HTERT RPE-1 (cell line): Measurements from ENCODE around the gene STATH.
"Not testable (repeated sequence)": the region's sequence is repeated elsewhere in the genome, so short reads cannot be mapped to it uniquely, and the experiment has no call there.

Experiments
- in situ Hi-C: fragments of 300-500 bp; cut with MboI; formaldehyde crosslinking; loops from 4 replicates; pipeline ENCODE4 v1.14.3; 2020; ENCODE audit warnings: low sequenced_read_pairs

Gene STATH, protein sequence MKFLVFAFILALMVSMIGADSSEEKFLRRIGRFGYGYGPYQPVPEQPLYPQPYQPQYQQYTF

DNA sequence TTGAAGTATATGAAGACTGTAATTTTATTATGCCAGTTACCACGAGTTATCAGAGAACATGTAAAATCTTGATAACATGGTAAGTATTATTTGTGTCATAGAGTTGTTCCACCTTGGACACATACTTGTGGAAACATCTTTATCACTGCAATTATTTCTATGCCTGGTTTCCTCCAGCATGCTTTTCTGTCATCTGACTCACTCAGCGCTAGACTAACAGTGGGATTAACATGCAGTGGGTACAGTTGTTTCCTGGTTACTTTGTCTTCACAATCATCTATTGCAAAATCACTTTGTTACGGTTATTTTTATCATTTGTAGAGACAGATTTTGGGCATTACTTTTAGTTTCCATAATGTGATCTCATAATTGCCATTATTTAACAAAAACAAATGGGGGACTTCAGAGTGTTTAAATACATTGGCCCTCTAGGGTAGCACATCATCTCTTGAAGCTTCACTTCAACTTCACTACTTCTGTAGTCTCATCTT, at the start of gene STATH:
TSS of gene STATH (plus strand) at position 441 of the 491 bp plus-strand sequence. CDS start 2,472 bp downstream, outside the sequence.
- in situ Hi-C loops, result no loop called here

DNA sequence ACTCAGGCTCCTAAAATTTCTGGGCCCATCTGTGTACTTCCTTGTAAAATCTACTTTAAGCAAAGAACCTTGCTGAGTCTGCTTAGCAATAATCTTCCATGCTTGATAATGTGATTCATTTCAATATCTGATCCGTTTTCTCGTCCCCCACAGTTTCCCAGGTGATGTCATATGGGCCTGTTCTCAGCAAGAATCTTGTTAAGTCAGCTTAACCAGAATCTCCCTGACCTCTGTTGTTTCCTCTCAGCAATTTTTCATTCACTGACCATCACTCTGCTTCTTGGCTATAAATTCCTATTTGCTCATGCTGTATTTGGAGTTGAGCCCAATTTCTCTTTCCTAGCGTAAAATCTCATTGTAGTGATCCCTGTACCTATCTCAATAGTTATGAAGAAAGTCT, 44.2 kb upstream of the STATH start:
- in situ Hi-C loops, result no loop called here

DNA sequence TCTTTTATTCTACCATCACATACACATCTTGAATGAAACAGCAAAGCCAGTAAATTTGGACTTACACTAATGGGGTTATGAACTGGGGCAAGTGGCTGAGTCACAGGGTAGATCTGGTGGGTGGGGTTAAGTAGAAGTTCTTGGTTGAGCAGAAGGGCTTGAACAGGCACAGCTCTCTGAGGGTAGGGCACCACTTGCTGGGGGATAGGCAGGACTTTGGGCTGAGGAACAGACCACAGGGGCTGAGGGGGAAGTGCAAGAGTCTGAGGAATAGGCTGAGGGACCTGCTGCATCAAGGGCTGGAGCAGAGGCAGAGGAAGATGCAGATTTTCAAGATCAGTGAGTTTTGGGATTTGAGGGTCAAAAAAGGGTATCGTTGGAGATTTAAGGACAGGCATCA, 38.6 kb upstream of the STATH start:
- in situ Hi-C loops, result no loop called here

DNA sequence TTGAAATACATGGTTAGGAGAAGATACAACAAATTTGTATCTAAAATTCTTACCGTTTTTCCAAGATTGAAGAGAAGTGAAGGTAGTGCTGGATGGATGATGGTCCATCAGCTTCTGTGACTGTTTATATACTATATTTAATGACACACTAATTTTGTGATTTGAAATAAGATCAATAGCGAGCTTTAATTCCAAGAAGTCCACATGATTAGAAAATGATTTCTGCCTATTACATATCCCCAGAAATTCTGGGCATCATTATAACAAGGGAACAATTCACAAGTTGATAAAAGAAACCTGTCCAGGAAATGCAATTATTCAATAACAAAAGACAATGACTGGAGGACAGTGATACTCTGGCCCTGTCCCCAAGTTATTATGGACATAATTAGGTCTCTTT, 30.1 kb upstream of the STATH start, which contains the start of gene CSN2:
TSS of gene CSN2 (minus strand) at position 101 of the 400 bp plus-strand sequence. CDS start 4,733 bp downstream, outside the sequence.
- in situ Hi-C loops, result no loop called here

DNA sequence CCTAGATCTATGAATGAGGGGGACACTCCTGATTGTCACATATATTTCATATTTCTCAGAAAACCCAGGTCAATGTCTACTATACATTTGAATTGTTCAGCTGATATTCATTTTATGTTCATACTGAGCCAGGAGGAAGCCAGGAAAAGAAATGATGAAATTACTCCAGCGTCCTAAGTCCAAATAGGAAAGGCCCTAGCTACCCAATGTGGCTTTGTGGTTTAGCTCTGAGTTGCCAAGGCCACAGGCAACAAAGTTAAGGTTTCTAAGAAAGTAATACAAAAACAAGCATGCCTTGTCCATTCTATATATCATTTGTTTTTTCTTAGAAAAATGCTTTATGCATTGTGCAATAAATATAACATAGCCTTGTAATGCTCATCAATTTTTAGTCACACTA, 25.7 kb upstream of the STATH start:
- in situ Hi-C loops, result no loop called here

DNA sequence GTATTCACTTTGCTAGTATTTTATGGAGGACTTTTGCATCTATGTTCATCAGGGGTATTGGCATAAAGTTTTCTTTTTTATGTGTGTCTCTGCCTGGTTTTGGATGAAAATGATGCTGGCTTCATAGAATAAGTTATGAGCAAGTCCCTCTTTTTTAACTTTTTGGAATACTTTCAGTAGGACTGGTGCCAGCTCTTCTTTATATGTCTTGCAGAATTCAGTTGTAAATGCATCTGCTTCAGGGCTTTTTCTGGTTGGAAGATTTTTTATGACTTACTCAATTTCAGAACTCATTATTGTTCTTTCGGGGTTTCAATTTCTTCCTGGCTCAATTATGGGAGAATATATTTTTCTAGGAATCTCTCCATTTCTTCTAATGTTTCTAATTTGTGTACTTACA, 21.1 kb upstream of the STATH start:
- in situ Hi-C loops, result no loop called here

DNA sequence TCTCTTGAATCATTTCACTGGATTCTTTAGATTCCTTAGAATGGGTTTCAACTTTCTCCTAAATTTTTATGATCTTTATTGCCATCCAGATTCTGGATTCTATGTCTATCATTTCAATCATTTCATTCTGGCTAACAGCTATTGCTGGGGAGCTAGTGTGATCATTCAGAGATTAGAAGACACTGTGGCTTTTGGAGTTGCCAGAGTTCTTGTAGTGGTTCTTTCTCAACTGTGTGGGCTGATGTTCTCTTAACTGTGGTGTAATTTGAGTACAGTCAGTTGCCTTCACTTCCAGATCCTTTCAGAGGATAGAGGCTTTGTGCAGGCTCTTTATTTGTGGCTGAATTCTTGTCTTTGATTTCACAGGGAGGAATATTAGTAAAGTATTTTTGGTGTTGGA, 18.2 kb upstream of the STATH start:
- in situ Hi-C loops, result no loop called here

DNA sequence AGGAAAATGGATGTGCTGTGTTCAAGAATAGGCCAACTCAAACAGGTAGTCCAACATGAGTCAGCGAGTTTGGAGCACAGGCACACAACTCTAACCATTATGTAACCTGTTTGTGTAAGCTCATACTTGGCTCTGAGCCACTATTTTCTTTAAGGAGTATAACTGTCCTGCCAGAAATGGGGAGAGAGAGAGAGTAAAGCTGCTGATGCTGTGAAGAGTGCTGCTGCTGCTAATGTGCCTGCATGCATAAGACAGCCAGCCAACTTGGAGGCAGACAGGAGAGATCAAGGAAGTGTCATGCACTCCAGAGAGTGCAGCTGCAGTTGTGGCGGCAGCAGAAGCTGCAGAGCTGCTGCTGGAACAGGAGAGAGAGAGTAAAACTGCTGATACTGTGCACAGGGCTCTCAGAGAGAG, 11.7 kb upstream of the STATH start:
- in situ Hi-C loops, result no loop called here

DNA sequence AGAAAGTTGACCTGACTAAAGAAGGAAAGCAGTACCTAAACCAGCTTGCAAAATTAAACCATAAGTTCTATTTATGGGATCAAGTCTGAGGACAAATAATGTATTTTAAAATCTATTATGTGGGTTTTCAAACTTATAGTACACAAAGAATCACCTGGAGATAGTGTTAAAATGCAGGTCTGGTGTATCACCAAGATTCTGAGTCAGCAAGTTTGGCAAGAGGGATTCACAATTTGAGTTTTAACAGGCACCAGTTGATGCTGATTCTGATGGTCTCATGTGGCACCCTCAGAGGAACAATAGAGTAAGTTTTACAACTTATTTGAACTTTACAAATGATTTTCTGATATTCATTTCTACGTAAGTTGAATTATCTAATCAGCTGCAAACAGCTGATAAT, 9.1 kb upstream of the STATH start:
- in situ Hi-C loops, result no loop called here

DNA sequence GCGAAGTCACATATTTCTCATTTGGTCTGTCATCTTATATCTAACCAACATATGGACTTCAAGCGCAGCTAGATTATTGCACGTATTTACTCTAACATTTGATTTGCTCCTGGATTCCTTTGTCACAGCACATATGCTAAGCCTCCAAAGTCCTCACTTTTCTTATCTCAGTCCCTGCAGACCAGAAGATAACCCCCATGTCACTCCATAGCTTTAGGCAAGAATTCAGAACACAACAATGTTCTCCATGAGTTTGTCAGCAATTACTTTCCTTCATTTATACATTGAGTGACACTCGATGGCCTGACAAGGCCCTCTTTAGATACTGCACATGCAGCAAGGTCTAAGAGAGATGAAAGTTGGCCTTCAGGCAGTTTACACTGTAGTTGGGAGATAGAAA, 4.8 kb upstream of the STATH start:
- in situ Hi-C loops, result no loop called here

DNA sequence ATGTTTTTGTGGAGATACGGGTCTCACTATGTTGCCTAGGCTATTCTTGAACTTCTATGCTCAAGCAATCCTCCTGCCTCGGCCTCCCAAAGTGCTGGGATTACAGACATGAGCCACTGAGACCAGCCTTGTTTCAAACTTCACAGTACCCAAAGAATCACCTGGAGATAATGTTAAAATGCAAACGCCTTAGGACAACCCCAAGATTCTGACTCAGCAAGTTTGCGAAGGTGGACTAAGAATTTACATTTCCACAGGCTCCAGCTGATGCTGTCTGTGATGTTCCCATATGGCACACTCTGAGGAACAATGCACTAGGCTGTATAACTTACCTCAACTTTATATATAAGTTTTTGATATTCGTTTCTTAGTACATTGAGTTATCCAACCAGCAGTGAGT, 984 bp upstream of the STATH start:
- in situ Hi-C loops, result no loop called here

DNA sequence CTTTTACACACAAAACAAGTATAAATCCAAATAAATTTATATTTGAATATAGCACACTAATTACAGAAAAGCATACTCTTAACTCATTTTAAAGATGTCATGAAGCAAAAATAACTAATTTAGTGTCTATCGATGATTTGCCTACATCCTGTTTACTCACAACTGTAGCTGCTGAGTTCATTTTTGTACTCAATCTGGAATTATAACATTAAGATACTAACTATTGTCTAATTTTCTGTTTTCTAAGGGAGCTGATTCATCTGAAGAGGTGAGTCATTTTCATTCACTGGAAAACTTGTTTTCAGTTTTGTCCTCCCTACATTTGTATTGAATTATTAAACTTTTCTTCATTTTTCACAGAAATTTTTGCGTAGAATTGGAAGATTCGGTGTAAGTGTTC, 3.7 kb downstream of the STATH start:
- in situ Hi-C loops, result no loop called here

DNA sequence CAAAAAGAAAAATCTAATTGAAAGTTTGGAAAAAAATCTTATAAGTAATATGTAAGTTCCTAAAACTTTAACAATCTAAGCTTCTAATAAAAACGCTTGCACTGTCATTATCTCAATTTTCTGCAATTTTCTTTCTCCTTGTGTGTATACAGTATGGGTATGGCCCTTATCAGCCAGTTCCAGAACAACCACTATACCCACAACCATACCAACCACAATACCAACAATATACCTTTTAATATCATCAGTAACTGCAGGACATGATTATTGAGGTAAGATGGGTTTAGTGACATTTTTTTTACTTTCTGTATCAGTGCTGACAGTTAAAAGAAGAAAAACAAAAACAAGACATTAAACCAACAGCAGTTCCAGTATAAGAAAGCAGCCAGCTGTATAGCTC, 4.9 kb downstream of the STATH start:
- in situ Hi-C loops, result no loop called here

DNA sequence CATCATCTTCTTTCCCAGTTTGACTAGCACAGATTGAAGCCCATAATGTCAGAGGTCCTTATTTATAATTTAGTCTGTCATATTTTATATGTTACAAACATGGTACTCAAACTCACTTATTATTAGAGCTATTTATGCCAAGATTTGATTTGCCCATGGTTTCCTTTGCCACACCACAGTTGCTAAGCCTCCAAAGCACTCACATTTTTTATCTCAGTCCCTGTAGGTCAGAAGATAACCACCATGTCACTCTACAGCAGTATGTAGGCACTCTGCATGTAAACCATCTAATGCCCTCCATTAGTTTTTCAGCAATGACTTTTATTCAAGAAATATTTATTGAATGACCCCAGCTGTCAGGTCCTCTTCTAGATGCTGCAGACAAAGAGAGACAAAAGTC, 6.7 kb downstream of the STATH start:
- in situ Hi-C loops, result no loop called here

DNA sequence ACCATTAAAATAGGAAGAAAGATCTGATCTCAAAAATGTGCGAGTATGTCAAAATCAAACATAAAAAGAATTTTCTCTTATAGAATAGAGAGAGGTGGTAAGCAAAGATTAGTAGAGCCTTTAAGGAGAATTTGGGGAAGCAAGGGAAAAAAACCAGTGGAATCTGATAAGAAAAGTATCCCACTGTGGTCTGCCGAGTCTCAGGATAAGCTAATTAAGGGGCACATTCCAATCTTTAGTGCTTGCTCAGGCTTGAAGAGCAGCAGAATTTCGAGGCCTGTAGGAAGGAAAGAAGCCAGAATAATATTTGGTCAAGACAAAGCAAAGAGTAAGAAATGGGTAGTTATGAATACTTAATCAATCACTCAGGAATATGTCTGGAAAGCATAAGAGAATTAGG, 13.0 kb downstream of the STATH start:
- in situ Hi-C loops, result no loop called here

DNA sequence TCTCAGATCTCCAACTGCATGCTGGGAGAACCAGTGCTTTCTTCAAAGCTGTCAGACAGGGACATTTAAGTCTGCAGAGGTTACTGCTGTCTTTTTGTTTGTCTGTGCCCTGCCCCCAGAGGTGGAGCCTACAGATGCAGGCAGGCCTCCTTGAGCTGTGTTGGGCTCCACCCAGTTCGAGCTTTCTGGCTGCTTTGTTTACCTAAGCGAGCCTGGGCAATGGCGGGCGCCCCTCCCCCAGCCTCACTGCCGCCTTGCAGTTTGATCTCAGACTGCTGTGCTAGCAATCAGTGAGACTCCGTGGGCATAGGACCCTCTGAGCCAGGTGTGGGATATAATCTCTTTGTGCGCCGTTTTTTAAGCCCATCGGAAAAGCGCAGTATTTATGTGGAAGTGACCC, 23.2 kb downstream of the STATH start:
- in situ Hi-C loops, result not testable (repeated sequence)

DNA sequence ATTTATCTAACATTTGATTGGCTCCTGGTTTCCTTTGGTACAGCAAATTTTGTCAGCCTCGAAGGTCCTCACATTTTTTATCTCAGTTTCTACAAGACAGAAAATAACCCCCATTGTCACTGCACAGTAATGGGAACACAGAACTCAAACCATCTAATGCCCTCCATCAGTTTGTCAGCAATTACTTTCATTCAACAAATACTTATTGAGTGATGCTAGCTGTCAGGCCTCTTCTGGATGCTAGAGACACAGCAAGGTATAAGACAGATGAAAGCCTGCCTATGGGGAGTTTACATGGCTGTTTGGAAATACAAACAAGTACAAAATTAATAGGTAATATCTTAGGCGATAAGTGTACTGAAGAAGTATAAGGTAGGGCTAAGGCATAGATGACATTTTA, 27.5 kb downstream of the STATH start:
- in situ Hi-C loops, result no loop called here

DNA sequence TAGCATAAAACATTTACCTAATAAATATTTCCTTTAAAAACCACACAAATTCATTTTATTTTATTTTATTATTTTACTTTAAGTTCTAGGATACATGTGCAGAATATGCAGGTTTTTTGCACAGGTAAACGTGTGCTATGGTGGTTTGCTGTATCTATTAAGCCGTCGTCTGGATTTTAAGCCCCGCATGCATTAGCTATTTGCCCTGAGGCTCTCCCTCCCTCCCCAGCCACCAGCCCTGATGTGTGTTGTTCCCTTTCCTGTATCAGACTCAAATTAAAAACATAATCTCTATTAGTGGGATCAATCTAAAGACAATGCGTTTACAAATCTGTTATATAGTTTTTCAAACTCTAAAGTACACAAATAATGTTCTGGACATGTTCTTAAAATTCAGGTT, 31.2 kb downstream of the STATH start:
- in situ Hi-C loops, result no loop called here

DNA sequence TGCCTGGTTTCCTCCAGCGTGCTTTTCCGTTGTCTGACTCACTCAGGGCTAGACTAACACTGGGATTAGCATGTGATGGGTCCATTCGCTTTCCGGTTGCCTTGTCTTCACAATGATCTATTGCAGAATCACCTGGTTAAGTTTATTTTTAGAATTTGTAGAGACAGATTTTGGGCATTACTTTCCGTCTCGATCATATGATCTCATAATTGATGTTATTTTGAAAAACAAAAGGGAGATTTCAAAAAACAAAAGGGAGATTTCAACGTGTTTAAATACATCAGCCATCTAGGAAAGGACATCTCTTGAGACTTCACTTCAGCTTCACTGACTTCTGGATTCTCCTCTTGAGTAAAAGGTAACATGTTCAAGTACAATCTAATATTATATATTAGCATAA, 32.4 kb downstream of the STATH start, which contains the start of gene HTN3:
TSS of gene HTN3 (plus strand) at position 301 of the 400 bp plus-strand sequence. CDS start 2,282 bp downstream, outside the sequence.
- in situ Hi-C loops, result not testable (repeated sequence)

DNA sequence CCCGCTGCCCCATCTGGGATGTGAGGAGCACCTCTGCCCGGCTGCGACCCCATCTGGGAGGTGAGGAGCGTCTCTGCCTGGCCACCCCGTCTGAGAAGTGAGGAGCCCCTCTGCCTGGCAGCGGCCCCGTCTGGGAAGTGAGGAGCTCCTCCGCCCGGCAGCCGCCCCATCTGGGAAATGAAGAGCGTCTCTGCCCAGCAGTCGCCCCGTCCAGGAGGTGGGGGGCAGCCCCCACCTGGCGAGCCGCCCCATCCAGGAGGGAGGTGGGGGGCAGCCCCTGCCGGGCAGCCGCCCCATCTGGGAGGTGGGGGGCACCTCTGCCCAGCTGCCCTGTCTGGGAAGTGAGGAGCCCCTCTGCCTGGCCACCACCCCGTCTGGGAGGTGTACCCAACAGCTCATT, 41.8 kb downstream of the STATH start:
- in situ Hi-C loops, result not testable (repeated sequence)

DNA sequence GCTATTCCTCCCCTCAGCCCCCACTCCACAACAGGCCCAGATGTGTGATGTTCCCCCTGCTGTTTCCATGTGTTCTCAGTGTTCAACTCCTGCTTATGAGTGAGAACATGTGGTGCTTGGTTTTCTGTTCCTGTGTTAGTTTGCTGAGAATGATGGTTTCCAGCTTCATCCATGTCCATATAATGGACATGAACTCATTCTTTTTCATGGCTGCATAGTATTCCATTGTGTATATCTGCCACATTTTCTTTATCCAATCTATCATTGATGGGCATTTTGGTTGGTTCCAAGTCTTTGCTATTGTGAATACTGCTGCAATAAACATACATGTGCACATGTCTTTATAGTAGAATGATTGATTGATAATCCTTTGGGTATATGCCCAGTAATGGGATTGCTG, 44.2 kb downstream of the STATH start:
- in situ Hi-C loops, result not testable (repeated sequence)

DNA sequence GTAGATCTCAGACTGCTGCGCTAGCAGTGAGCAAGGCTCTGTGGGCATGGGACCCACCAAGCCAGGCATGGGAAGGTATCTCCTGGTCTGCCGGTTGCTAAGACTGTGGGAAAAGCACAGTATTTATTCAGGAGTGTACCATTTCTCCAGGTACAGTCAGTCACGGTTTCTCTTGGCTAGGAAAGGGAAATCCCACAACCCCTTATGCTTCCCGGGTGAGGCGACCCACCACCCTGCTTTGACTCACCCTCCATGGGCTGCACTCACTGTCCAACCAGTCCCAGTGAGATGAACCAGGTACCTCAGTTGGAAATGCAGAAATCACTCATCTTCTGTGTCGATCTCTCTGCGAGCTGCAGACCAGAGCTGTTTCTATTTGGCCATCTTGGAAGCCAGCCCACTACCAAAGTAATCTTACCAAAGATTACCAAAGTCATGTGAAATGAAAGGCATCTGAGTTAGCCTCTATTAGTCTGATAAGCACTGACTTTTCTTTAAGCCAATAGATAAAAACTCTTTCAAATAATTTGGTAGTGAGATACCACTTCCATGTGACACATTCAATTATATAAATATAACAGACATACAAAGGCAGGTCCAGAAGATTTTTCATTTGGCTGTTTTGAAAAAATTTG, 46.0 kb downstream of the STATH start:
- in situ Hi-C loops, result no loop called here

DNA sequence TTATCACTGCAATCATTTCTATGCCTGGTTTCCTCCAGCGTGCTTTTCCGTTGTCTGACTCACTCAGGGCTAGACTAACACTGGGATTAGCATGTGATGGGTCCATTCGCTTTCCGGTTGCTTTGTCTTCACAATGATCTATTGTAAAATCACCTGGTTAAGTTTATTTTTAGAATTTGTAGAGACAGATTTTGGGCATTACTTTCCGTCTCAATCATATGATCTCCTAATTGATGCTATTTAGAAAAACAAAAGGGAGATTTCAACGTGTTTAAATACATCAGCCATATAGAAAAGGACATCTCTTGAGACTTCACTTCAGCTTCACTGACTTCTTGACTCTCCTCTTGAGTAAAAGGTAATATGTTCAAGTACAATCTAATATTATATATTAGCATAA, 54.4 kb downstream of the STATH start, which contains the start of gene HTN1:
TSS of gene HTN1 (plus strand) at position 301 of the 400 bp plus-strand sequence. CDS start 2,639 bp downstream, outside the sequence.
- in situ Hi-C loops, result not testable (repeated sequence)
